HepG2 (cell line): ENCODE data around the gene CCDC57. TPM values are rescaled to one million over a fixed set of nuclear protein-coding genes. Genes with fewer than 3 reads are reported as not detected.
A peak's percentile ranks its signal among the peaks of the same experiment; 100 is the strongest.

Source experiments
- BORCS8-MEF2B ChIP-seq: sonication (generic); formaldehyde crosslinking; IDR thresholded peaks from 2 replicates; pipeline ENCODE4 v1.8.0; 2022; ENCODE audit warnings: mild to moderate bottlenecking, missing genetic modification reagents
- E2F2 ChIP-seq: sonication (generic); formaldehyde crosslinking; IDR thresholded peaks from 2 replicates; pipeline ENCODE4 v1.4.0; 2020; ENCODE audit warnings: missing genetic modification reagents, borderline replicate concordance
- GATAD2A ChIP-seq: IDR thresholded peaks from 2 replicates; pipeline ENCODE4 v1.6.1; 2016
- KAT7 ChIP-seq: IDR thresholded peaks from 2 replicates; pipeline ENCODE4 v1.6.1; 2018; ENCODE audit warnings: borderline replicate concordance, missing compliant biosample characterization
- NFIB ChIP-seq: sonication (generic); formaldehyde crosslinking; IDR thresholded peaks from 2 replicates; pipeline ENCODE4 v1.9.0; 2021; ENCODE audit warnings: missing genetic modification reagents, mild to moderate bottlenecking, borderline replicate concordance
- PHF5A ChIP-seq: IDR thresholded peaks from one replicate; pipeline ENCODE4 v1.6.1; 2018; ENCODE audit warnings: low read depth, missing genetic modification reagents; ENCODE audit not compliant: unreplicated experiment
- TCF7L2 ChIP-seq: IDR thresholded peaks from 2 replicates; pipeline ENCODE4 v1.6.1; 2011; ENCODE audit warnings: mild to moderate bottlenecking, low read depth, low read length, moderate library complexity
- U2AF2 ChIP-seq: fragments of 200-400 bp; formaldehyde crosslinking; IDR thresholded peaks from 2 replicates; pipeline ENCODE4 v1.6.1; 2017; ENCODE audit warnings: low read depth, mild to moderate bottlenecking, low read length
- USF2 ChIP-seq, 2 experiments: sonication (generic) in 1 of 2; formaldehyde crosslinking in 1 of 2; IDR thresholded peaks; 2 replicates each; pipeline versions ENCODE4 v1.5.1 to v1.6.1; 2011 to 2020; ENCODE audit warnings: borderline replicate concordance in 1 of 2, low read depth in 1 of 2, low read length in 1 of 2, mild to moderate bottlenecking in 1 of 2, missing genetic modification reagents in 1 of 2, moderate library complexity in 1 of 2
- YEATS4 ChIP-seq: sonication (generic); formaldehyde crosslinking; IDR thresholded peaks from 2 replicates; pipeline ENCODE4 v1.4.0; 2020; ENCODE audit warnings: missing genetic modification reagents, borderline replicate concordance
- ZBTB8A ChIP-seq: sonication (generic); formaldehyde crosslinking; IDR thresholded peaks from 2 replicates; pipeline ENCODE4 v1.4.0; 2020; ENCODE audit warnings: mild to moderate bottlenecking, low read depth, missing genetic modification reagents, borderline replicate concordance
- ZNF3 ChIP-seq: IDR thresholded peaks from 2 replicates; pipeline ENCODE4 v1.7.0; 2017; ENCODE audit warnings: inconsistent platforms
- ZNF382 ChIP-seq: sonication (generic); formaldehyde crosslinking; IDR thresholded peaks from 2 replicates; pipeline ENCODE4 v1.5.0; 2020; ENCODE audit warnings: missing genetic modification reagents, mild to moderate bottlenecking, borderline replicate concordance
- ZNF674 ChIP-seq: sonication (generic); formaldehyde crosslinking; IDR thresholded peaks from 2 replicates; pipeline ENCODE4 v1.5.0; 2020; ENCODE audit warnings: low read depth, mild to moderate bottlenecking, missing genetic modification reagents
- ZNF781 ChIP-seq: sonication (generic); formaldehyde crosslinking; IDR thresholded peaks from 2 replicates; pipeline ENCODE4 v1.5.1; 2020; ENCODE audit warnings: borderline replicate concordance, mild to moderate bottlenecking, missing genetic modification reagents; ENCODE audit errors: not compliant biosample characterization
- ZNF782 ChIP-seq: sonication (generic); formaldehyde crosslinking; IDR thresholded peaks from 2 replicates; pipeline ENCODE4 v1.4.0; 2020; ENCODE audit warnings: missing genetic modification reagents, mild to moderate bottlenecking, borderline replicate concordance
- ZSCAN25 ChIP-seq: sonication (generic); formaldehyde crosslinking; IDR thresholded peaks from 2 replicates; pipeline ENCODE4 v1.8.0; 2022; ENCODE audit warnings: mild to moderate bottlenecking, missing genetic modification reagents
- ZZZ3 ChIP-seq: sonication (generic); formaldehyde crosslinking; IDR thresholded peaks from 2 replicates; pipeline ENCODE4 v1.4.0; 2020; ENCODE audit warnings: missing genetic modification reagents, mild to moderate bottlenecking, borderline replicate concordance
- polyA plus RNA-seq, 8 experiments: library from polyadenylated mRNA; depleted of rRNA in 3 of 8; stranded (reverse) in 7 of 8; unstranded in 1 of 8; fragments of >200 nt; fragmentation: Illumina TruSeq in 4 of 8; extraction: Trizol in 4 of 8; gene quantifications; 2 replicates each; pipeline versions ENCODE4 v1.2.1 to v1.2.3, GENCODE V29; 2011 to 2016; ENCODE audit warnings: low read depth in 4 of 8, missing spikeins in 1 of 8, mixed read lengths in 1 of 8; ENCODE audit not compliant: insufficient read depth in 1 of 8
- total RNA-seq, 5 experiments: library from RNA; depleted of rRNA; stranded (reverse); fragments of >200 nt; fragmentation: Illumina TruSeq; extraction: Trizol; gene quantifications; 2 replicates each; pipeline ENCODE4 v1.2.3, GENCODE V29; 2016; ENCODE audit warnings: low read depth in 1 of 5
- TF ChIP-seq, protein P1 (sequence below): sonication (generic); formaldehyde crosslinking; IDR thresholded peaks from 2 replicates; pipeline ENCODE4 v1.9.0; 2022; ENCODE audit warnings: missing genetic modification reagents, mild to moderate bottlenecking, borderline replicate concordance
- TF ChIP-seq, protein P2 (sequence below): sonication (generic); formaldehyde crosslinking; IDR thresholded peaks from 2 replicates; pipeline ENCODE4 v1.4.0; 2020; ENCODE audit warnings: missing genetic modification reagents
- TF ChIP-seq, protein P3 (sequence below): sonication (generic); formaldehyde crosslinking; IDR thresholded peaks from 2 replicates; pipeline ENCODE4 v1.4.0; 2020; ENCODE audit warnings: mild to moderate bottlenecking, missing genetic modification reagents

CCDC57 gene
- total and polyA plus RNA-seq, 2 of the 13 experiments (the other 11 are each of a cell fraction or from before 2014, with no cell fraction given), result 59.3 to 59.9 TPM

GRCh38 chr17:82241183-82241925 lies 28.7 kb upstream of the CCDC57 start (continued):
- TF ChIP-seq NFIB (CRISPR knock-in tag) (no peak), ZNF3 (CRISPR knock-in tag) (no peak), BORCS8-MEF2B (CRISPR knock-in tag) (peak; percentile 61), PHF5A (CRISPR knock-in tag) (peak; percentile 95), GATAD2A (CRISPR knock-in tag) (peak; percentile 53; the same call in 1 of the 2 replicates), ZNF782 (CRISPR knock-in tag) (peak; percentile 64; the same call in 1 of the 2 replicates), USF2 (IDR thresholded peaks at IDR 0.05; ENCODE audit: low read depth, low read length) (peak; percentile 68), USF2 (CRISPR knock-in tag; IDR thresholded peaks at IDR 0.05; ENCODE audit: borderline replicate concordance) (peak; percentile 74; the same call in 1 of the 2 replicates), E2F2 (no peak), ZNF781 (CRISPR knock-in tag) (peak; percentile 18), YEATS4 (CRISPR knock-in tag) (peak; percentile 86), U2AF2 (0 out of 2 replicates have a peak, but pooled peaks have one; percentile 44), ZBTB8A (no peak), ZSCAN25 (CRISPR knock-in tag) (no peak; the same call in 1 of the 2 replicates), ZNF674 (CRISPR knock-in tag) (no peak), KAT7 (CRISPR knock-in tag) (no peak), ZNF382 (CRISPR knock-in tag) (no peak), ZZZ3 (CRISPR knock-in tag) (peak; percentile 42), TCF7L2 (no peak)
- TF ChIP-seq, protein P1, sequence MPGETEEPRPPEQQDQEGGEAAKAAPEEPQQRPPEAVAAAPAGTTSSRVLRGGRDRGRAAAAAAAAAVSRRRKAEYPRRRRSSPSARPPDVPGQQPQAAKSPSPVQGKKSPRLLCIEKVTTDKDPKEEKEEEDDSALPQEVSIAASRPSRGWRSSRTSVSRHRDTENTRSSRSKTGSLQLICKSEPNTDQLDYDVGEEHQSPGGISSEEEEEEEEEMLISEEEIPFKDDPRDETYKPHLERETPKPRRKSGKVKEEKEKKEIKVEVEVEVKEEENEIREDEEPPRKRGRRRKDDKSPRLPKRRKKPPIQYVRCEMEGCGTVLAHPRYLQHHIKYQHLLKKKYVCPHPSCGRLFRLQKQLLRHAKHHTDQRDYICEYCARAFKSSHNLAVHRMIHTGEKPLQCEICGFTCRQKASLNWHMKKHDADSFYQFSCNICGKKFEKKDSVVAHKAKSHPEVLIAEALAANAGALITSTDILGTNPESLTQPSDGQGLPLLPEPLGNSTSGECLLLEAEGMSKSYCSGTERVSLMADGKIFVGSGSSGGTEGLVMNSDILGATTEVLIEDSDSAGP, result peak; percentile 64
- TF ChIP-seq, protein P2, sequence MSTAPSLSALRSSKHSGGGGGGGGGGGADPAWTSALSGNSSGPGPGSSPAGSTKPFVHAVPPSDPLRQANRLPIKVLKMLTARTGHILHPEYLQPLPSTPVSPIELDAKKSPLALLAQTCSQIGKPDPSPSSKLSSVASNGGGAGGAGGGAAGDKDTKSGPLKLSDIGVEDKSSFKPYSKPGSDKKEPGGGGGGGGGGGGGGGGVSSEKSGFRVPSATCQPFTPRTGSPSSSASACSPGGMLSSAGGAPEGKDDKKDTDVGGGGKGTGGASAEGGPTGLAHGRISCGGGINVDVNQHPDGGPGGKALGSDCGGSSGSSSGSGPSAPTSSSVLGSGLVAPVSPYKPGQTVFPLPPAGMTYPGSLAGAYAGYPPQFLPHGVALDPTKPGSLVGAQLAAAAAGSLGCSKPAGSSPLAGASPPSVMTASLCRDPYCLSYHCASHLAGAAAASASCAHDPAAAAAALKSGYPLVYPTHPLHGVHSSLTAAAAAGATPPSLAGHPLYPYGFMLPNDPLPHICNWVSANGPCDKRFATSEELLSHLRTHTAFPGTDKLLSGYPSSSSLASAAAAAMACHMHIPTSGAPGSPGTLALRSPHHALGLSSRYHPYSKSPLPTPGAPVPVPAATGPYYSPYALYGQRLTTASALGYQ (CRISPR knock-in tag), result no peak; the same call in 1 of the 2 replicates
- TF ChIP-seq, protein P3, sequence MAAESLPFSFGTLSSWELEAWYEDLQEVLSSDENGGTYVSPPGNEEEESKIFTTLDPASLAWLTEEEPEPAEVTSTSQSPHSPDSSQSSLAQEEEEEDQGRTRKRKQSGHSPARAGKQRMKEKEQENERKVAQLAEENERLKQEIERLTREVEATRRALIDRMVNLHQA (CRISPR knock-in tag), result no peak
